AG10803 (cell line): ENCODE results near the gene CDC73.

Source experiments
- DNase-seq: peaks from one replicate; pipeline ENCODE4 v3.0.0; 2010; ENCODE audit warnings: low read depth
- H3K4me3 ChIP-seq: 2 replicates; pipeline ENCODE4 v1.5.1; 2011; ENCODE audit warnings: mild to moderate bottlenecking, low read length, control low read depth
- TF ChIP-seq, protein P1 (sequence below): conservative IDR thresholded peaks from 2 replicates; pipeline ENCODE4 v1.5.1; 2011; ENCODE audit warnings: mild to moderate bottlenecking, low read length, control low read depth, inconsistent platforms

The CDC73 gene

GRCh38 chr1:193303849-193304248 lies 182.0 kb downstream of the CDC73 start:
- TF ChIP-seq, protein P1, sequence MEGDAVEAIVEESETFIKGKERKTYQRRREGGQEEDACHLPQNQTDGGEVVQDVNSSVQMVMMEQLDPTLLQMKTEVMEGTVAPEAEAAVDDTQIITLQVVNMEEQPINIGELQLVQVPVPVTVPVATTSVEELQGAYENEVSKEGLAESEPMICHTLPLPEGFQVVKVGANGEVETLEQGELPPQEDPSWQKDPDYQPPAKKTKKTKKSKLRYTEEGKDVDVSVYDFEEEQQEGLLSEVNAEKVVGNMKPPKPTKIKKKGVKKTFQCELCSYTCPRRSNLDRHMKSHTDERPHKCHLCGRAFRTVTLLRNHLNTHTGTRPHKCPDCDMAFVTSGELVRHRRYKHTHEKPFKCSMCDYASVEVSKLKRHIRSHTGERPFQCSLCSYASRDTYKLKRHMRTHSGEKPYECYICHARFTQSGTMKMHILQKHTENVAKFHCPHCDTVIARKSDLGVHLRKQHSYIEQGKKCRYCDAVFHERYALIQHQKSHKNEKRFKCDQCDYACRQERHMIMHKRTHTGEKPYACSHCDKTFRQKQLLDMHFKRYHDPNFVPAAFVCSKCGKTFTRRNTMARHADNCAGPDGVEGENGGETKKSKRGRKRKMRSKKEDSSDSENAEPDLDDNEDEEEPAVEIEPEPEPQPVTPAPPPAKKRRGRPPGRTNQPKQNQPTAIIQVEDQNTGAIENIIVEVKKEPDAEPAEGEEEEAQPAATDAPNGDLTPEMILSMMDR: no peak
- no peak for DNase-seq

More at GRCh38 chr1:193303849-193304248, 182.0 kb downstream of the CDC73 start:
- H3K4me3 ChIP-seq: no peak overlapping the region
